SIG-M5 treated with dmso at 0.1 percent for 504 hours (cell line): ENCODE results near the gene NFIX.

Experiments
- DNase-seq: peaks from one replicate; lab custom pipeline; 2025; ENCODE audit not compliant: unreplicated experiment; lab: John Stamatoyannopoulos, UW

The NFIX gene

GRCh38 chr19:13007292-13008045 lies 12.2 kb downstream of the NFIX start:
- no peak for DNase-seq

DNA sequence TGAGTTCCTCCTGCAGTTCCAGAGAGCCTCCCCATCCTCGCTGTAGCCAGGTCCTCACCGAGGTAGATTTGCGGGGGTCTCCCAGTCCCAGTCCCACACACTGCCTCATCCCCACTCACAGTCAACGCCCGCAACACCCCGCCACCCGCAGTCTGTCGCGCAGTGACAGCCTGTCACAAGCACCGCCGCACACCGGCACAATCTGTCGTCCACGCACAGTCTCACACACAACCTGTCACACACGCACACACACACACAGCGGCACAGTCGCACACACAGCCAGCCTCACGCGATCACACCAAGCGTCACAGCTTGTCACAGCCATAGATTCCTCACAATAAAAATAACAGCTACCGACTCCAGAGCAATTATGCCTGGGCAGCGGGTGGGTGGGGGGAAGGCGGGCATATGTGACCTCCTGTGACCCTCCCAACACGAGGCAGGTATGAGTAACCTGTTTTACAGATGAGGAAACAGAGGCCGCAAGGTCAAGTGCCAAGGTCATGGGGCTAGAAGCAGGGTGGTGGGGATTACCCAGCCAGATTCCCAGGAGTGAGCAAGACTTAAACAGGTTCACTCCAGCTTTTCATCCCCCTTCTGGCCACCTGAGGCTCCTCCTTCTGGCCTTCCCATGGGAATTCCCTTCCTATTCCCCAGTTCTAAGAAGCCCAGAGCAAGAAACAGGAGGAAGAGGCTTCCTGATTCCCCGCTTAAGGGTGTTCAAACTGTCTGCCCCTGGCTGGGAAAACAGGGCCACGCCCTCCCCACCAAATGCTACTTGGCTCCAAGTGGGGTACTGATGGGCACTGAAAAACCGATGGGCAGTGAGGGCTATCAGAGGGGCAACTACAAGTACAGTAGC lies 13.9 kb downstream of the NFIX start:
- DNase-seq, result no peak

GRCh38 chr19:13010038-13010991 lies 15.0 kb downstream of the NFIX start:
- no peak for DNase-seq

DNA sequence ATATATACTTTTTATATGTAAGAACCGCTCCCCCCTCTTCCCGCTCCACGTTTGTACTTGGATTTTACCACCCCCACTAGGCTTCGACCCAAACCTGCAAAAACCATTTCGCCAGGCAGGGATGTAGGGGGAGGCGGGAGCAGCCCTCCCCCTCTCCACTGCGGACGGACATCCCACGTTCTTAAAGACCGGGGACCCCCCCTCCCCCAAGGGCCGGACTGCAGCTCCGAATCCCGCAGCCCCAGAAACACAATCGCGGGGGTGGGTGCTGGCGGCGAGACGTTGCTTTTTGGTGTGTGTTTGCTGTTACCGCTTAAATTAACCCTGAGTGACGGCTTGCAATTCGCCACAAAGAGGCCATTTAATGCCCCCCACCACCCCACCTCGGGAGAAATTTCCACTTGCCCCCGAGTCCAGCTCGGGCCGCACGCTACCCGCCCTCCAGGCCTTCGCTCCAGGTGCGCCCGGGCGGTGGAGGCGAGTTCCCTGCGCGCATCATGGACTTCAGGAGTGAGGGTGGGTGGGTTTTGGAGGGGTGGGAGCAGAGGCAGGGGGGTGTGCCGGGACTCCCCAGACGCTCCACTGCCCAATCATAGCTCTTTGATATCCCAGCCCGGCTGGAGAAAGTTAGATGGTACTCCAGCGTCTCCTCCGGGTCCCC lies 15.8 kb downstream of the NFIX start:
- DNase-seq, result no peak

- no peak for DNase-seq
These were observed 16.5 kb downstream of the NFIX start for GRCh38 chr19:13011653-13012389.

GRCh38 chr19:13012390-13012689 lies 17.1 kb downstream of the NFIX start:
- DNase-seq, result no peak

GRCh38 chr19:13012690-13013608 lies 17.7 kb downstream of the NFIX start:
- no peak for DNase-seq

DNA sequence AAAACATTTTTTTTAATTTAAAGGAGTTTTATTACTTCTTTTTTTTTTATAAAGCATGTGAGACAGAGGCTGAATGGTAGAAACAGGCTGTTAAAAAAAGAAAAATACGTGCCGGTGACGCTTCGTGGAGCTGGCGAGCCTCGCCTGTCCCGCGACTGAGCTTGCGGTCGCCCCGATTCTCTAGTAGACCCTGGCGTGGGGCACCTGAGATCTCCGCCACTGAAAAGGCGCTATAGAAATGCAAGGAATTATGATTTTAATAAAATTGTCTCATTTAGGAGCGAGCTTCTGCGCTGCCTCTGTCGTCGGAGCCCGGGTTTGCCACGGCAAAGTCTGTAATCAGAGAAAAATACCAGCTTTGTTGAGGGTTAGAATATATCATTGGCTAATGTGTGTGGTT lies 18.4 kb downstream of the NFIX start:
- DNase-seq, result no peak

- DNase-seq, result no peak
These were observed 19.0 kb downstream of the NFIX start for GRCh38 chr19:13014101-13014920.

GRCh38 chr19:13014921-13015280 lies 19.6 kb downstream of the NFIX start:
- no peak for DNase-seq

DNA sequence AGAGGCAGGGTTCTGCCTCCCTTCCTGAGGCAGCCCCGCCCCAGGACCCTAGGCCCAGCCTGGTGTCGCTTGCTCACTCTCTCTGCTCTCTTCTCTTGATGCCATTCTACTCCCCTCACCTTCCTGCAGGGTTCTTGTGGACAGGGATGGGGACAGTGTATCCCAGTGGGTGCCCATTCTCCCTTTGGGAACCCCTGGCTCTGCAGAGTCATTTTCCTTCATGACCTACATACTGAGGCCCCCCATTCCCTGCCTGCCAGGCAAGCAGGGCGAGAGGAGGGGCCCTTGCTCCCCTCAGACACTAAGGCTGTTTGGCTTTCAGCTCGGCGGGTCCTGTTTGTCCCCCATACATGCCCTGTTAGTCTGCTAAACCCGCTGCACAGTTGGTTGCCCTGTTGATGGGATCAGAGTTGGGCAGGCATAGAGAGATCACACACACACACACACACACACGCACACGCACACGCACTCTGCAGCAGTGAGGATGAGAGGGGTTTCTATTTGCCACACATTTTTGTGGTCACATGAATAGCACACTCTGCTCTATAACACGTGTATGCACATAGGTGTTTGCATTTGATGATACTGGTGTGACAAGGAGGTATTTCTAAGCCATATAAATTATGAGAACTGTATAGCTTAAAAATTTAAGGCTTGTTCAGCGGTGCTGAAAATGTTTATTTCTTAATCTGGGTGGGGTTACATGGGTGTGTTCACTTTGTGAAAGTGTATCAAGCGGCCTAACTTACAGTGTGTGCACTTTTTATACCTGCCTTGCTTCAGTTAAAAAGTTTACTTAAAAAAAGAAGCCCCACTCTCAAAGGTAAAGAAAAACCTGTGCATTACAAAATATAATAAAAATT lies 20.3 kb downstream of the NFIX start:
- no peak for DNase-seq

GRCh38 chr19:13016245-13016627 lies 21.0 kb downstream of the NFIX start:
- DNase-seq, result no peak

GRCh38 chr19:13016628-13017305 lies 21.5 kb downstream of the NFIX start:
- DNase-seq, result no peak

GRCh38 chr19:13017306-13018034 lies 22.2 kb downstream of the NFIX start:
- DNase-seq, result no peak

DNA sequence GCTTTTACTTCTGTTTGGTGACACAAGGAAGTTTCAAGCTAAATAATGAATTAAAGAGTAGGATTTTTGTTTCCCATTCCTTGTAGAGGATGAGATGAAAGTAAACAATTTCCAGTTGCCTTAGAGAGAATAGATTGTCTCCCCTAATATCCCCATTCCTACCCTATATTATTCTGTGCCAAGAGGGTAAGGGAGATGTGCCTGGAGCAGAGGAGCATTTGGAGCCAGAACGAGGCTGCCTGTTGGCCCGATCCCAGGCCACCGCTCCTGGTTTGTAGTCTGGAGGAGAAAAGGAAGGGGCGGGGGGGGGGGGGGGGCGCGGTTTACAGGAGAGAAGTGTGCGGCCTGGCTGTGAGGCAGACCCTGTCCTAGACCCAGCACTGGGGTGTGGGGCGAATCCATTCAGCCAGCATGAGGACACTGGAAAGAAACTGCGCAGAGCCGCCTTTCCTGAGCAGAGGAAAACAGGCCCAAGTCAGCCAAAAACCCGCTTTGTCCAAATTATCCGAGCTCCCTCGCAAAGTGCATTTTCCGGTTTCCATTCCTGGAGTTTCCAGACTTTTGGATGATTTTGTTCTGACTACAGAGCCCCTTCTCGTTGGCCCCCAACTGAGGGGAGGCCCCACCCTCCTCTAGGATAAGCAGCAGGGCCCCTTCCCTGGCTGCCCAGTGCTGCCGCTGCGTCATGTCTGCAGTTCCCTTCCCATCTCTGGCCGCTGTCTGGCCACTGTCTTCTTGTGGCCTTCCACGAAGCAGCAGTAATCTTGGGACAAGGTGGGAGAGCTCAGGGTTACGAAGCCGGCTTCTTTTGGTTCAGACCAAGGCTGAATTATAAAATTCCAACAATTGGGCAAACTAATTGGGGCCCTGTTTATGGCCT lies 23.0 kb downstream of the NFIX start:
- no peak for DNase-seq
